Uterus (tissue), 4 donors: Measurements from ENCODE around the gene WDR45B. TPM values are rescaled to one million over a fixed set of nuclear protein-coding genes. Genes with fewer than 3 reads are reported as not detected.

Experiments used
- DNase-seq, 2 donors: peaks; one replicate each; pipeline ENCODE4 v3.0.0-alpha.2; 2019 to 2020
- H3K27ac ChIP-seq, 2 donors: fragments of 200-600 bp; sonication (generic); 1 replicate in 1 of 2; 2 replicates in 1 of 2; pipeline ENCODE4 v1.5.1; 2016 to 2018
- H3K27me3 ChIP-seq, 2 donors: fragments of 200-600 bp; sonication (generic); one replicate each; pipeline ENCODE4 v1.5.1; 2018 to 2019; ENCODE audit warnings: control low read depth in 1 of 2
- H3K36me3 ChIP-seq, 2 donors: fragments of 200-600 bp; sonication (generic); one replicate each; pipeline ENCODE4 v1.5.1; 2019; ENCODE audit warnings: control low read depth in 1 of 2
- H3K4me1 ChIP-seq, 2 donors: fragments of 200-600 bp; sonication (generic); one replicate each; pipeline ENCODE4 v1.5.1; 2018 to 2019; ENCODE audit warnings: control low read depth in 1 of 2
- H3K4me3 ChIP-seq, 2 donors: fragments of 200-600 bp; sonication (generic); 1 replicate in 1 of 2; 2 replicates in 1 of 2; pipeline ENCODE4 v1.5.1; 2018 to 2019; ENCODE audit warnings: mild to moderate bottlenecking in 1 of 2
- H3K9me3 ChIP-seq, 2 donors: fragments of 200-600 bp; sonication (generic); one replicate each; pipeline ENCODE4 v1.5.1; 2019; ENCODE audit warnings: control low read depth in 1 of 2
- POLR2A ChIP-seq, 2 donors: fragments of 450-650 bp; IDR thresholded peaks; one replicate each; pipeline ENCODE4 v1.6.1; 2016; ENCODE audit warnings: antibody characterized with exemption in 2 of 2, mild to moderate bottlenecking in 1 of 2, moderate library complexity in 1 of 2
- intact Hi-C: fragments of 100-400 bp; cut with DNase I; formaldehyde crosslinking; loops from one replicate; pipeline ENCODE4 v1.15.1; 2023; ENCODE audit warnings: low total_unique reads
- total RNA-seq, 4 donors: library from RNA; depleted of rRNA in 3 of 4; stranded (reverse); fragments of >200 nt in 3 of 4; gene quantifications; one replicate each; pipeline versions ENCODE4 v1.1.0 to v1.2.4, GENCODE V29; 2014 to 2023
- TF ChIP-seq, protein P1 (sequence below), 4 experiments: fragments of 200-600 bp in 2 of 4; fragments of 450-650 bp in 2 of 4; sonication (generic) in 2 of 4; IDR thresholded peaks; one replicate each; pipeline ENCODE4 v1.5.1; 2016 to 2019; ENCODE audit warnings: antibody characterized with exemption in 4 of 4, mild to moderate bottlenecking in 2 of 4, moderate library complexity in 1 of 4
- donor health status: DM: yes; HTN: yes; CAD: no.

Gene WDR45B
- total RNA-seq: 100 to 1,000 TPM in 1 of 4 donors, 10 to 100 TPM in 3; 56.5 to 111 (median 85.4) TPM

DNA sequence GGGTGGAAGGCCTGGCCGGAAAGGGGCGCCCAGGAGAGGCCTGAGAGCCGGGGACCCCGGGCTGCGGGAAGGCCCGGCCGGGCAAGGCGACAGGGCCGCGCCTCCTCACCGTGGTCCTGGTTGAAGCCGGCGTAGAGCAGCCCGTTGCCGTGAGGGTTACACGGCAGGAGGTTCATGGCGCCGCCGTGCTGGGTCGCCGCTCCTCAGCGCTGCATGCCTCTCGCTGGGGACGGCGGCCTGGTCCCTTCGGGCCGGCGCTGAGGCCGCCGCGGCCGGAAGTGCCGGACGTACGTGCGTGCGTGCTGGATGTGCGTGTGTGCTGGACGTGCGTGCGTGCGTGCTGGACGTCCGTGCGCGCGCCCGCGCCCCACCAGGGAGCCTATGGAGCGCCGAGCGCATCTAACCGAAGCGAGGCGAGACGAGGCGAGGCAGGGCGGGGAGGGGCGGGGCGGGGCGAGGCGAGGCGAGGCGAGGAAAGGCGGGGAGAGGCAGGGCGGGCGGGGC is at the start of gene WDR45B:
Gene WDR45B, minus strand, starts transcription at position 280 of the 504 bp plus-strand sequence. Its CDS starts 104 bp downstream, at position 176.
- Histone ChIP-seq H3K4me3 (peak within 1 kb of the TSS; percentile 76 to 92), H3K36me3 (no peaks in the 10 kb centered on the region), H3K4me1 (peaks cover 0 to 6% of the 10 kb centered on the region in 2 donors), H3K27ac (peak within 1 kb of the TSS; percentile 94 to 98), H3K9me3 (no peaks in the 10 kb centered on the region), H3K27me3 (no peaks in the 10 kb centered on the region)
- intact Hi-C loops: no loop called here
- TF ChIP-seq, protein P1, sequence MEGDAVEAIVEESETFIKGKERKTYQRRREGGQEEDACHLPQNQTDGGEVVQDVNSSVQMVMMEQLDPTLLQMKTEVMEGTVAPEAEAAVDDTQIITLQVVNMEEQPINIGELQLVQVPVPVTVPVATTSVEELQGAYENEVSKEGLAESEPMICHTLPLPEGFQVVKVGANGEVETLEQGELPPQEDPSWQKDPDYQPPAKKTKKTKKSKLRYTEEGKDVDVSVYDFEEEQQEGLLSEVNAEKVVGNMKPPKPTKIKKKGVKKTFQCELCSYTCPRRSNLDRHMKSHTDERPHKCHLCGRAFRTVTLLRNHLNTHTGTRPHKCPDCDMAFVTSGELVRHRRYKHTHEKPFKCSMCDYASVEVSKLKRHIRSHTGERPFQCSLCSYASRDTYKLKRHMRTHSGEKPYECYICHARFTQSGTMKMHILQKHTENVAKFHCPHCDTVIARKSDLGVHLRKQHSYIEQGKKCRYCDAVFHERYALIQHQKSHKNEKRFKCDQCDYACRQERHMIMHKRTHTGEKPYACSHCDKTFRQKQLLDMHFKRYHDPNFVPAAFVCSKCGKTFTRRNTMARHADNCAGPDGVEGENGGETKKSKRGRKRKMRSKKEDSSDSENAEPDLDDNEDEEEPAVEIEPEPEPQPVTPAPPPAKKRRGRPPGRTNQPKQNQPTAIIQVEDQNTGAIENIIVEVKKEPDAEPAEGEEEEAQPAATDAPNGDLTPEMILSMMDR (IDR thresholded peaks at IDR 0.05): peak in 1 of 4 experiments; percentile 10
- TF ChIP-seq POLR2A (IDR thresholded peaks at IDR 0.05): peak; percentile 92 to 99
- peak; percentile 95 to 96 for DNase-seq

DNA sequence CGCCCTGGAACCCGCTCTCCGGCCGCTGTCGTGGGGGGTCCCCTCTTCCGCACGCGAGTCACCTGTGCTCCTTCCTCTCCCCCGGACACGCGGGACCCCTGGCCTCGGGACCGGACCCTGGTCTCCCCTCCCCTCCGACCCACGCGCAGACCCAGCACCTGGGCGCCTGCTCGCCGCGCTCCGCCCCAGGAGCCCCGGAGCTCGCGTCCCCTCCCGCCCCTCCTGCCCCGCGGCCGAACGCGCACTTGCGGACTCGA is 49.5 kb upstream of the WDR45B start:
- Histone ChIP-seq H3K4me1 (peaks cover 0 to 16% of the 10 kb centered on the region in 2 donors), H3K4me3 (peak overlapping the region; percentile 44 to 91), H3K27me3 (no peaks in the 10 kb centered on the region), H3K9me3 (no peaks in the 10 kb centered on the region), H3K36me3 (no peaks in the 10 kb centered on the region), H3K27ac (peak overlapping the region; percentile 40 to 73)
- no peak for TF ChIP-seq POLR2A (IDR thresholded peaks at IDR 0.05)
- TF ChIP-seq, protein P1 (IDR thresholded peaks at IDR 0.05): no peak
- intact Hi-C loops: no loop called here
- no peak for DNase-seq

DNA sequence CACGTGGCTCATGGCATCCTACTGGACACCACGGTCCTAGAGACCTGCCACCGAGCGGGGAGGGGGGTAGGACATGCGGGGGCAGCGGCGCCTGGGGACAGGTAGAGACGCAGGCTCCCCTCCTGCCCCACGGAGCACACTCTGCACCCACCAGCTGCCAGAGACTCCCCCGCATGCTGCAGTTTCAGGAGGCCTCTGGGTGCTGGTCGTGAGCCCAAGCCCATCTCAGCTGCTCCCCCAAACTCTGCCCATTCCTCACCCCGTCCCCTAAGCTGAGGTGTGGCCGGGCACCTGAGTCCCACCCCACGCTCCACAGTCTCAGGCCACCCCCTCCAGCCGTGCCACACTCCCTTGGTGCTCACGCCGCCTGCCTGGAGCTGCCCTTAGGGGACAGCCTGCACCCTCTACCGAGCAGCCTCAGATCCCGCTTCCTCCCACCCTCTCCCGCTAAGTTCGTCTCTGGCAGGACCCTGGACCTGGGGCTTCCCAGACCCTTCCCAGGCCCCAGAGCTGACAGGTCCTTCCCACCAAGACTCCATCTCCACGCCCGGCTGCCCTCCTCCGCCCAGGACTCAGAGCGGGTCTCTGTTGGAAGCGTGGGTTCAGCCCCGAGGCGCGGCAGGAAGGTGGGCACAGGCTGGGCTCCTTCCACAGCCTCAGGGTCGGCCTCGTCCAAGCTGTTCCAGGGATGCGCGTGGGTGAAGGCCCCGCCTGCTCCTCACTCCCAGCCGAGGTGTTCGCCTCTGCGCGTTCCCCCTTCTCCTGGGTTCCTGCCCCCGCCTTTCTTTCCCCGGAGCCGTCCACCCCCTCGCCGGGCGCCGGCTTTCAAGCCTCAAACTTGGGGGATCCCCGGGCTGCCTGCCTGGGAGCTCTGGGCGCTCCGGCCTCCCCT is 48.9 kb upstream of the WDR45B start:
- no peaks in the 10 kb centered on the region for H3K36me3 ChIP-seq
- H3K9me3 ChIP-seq: no peaks in the 10 kb centered on the region
- H3K27ac ChIP-seq: no peak overlapping the region
- peak overlapping the region; percentile 44 to 91 for H3K4me3 ChIP-seq
- intact Hi-C loops: no loop called here
- peaks cover 0 to 16% of the 10 kb centered on the region in 2 donors for H3K4me1 ChIP-seq
- TF ChIP-seq, protein P1 (IDR thresholded peaks at IDR 0.05): no peak
- no peak for TF ChIP-seq POLR2A (IDR thresholded peaks at IDR 0.05)
- no peaks in the 10 kb centered on the region for H3K27me3 ChIP-seq
- DNase-seq: peak in 1 of 2 donors; percentile 26

DNA sequence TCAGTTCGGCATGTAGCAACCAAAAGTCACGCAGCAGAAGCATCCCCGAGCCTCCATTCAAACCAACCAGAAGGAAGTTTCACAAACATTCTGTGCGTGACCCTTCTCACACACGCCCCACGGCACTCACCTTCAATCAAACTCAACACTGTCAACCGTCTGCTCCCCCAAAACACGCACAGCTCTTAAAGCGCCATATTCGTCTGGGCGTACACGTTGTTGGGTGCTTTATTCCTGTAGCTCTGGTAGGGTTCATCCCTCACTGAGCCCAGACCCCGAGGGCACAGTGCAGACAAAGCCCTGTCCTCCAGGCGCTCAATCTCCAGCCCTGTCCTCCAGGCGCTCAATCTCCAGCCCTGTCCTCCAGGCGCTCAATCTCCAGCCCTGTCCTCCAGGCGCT is 48.0 kb upstream of the WDR45B start:
- Histone ChIP-seq H3K4me3 (no peak overlapping the region), H3K27ac (no peak overlapping the region)
- intact Hi-C loops: no loop called here

More for the DNA sequence above, 48.0 kb upstream of the WDR45B start:
- no peak for DNase-seq
- Histone ChIP-seq H3K9me3 (no peaks in the 10 kb centered on the region), H3K27me3 (no peaks in the 10 kb centered on the region), H3K36me3 (no peaks in the 10 kb centered on the region), H3K4me1 (peaks cover 0 to 16% of the 10 kb centered on the region in 2 donors)
- TF ChIP-seq, protein P1 (IDR thresholded peaks at IDR 0.05): no peak
- no peak for TF ChIP-seq POLR2A (IDR thresholded peaks at IDR 0.05)
